GM15510 (cell line): Measurements from ENCODE around the gene SMIM23.

ENCODE experiments used
- POLR2A ChIP-seq: IDR thresholded peaks from 3 replicates; pipeline ENCODE4 v1.6.1; 2011; ENCODE audit warnings: borderline replicate concordance; ENCODE audit not compliant: insufficient read length; ENCODE audit errors: extremely low read depth

Gene SMIM23

DNA sequence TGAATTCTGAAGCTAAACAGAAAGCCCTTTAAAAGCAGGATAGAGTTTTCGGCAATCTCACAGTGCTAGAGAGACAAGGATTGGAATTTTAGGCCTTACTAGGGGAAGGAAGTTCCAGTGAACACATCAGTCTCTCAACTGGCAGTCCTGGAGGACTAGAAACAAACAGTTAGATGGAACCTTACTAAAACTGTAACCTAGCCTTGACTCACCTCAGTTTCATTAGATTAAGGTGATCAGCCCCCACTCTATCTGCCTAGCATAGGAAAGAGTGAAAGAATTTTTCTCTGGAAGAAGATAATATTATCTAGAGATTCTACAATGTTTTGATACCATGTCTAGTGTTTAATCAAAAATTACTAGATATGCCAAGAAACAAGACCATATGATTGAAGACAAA lies 25.8 kb upstream of the SMIM23 start:
- no peak for TF ChIP-seq POLR2A

DNA sequence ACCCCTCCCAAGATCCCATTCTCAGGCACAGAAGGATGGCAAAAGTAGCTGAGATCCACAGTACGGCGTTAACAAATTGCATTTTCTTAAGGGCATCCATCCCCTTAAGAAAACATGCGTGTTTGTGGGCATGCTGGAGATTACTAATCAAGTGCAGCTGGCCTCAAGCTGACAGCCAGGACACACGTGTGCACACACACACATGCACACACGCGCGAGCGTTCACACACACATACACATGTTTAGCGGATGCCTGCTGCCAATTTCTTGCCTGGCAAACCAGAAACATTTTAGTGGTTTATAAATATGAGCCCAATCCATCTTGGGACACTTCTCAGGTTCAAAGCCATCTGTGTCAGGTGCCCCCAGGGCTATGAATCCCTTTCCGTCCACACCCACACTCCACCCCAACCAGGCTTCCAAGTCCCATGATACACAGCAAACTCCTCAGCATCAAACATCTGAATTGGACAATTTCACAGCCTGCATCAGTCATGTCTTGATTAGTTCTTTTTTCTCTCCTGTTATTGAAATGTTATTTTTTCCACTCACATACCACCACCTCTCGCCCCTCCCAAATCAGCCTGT lies 23.5 kb upstream of the SMIM23 start:
- no peak for TF ChIP-seq POLR2A

DNA sequence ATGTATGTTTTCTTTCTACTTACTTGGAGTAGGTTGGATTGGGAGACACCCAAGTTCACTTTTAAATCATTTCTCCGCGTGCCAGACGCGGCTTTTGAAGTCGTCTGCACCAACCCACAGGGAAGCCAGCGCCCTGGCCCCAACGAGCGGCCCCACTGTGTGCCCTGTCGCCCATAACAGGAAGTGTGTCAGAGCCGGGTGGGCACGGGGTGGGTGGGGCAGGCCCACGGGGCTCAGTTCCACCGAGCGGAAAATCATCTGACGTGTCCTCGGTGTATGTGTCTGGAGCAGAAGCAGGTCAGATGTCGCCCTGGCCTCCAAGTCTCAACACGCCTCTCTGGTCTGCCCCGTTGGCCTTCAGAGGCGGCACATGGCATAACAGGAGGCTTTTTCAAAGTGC lies 22.7 kb upstream of the SMIM23 start:
- no peak for TF ChIP-seq POLR2A

DNA sequence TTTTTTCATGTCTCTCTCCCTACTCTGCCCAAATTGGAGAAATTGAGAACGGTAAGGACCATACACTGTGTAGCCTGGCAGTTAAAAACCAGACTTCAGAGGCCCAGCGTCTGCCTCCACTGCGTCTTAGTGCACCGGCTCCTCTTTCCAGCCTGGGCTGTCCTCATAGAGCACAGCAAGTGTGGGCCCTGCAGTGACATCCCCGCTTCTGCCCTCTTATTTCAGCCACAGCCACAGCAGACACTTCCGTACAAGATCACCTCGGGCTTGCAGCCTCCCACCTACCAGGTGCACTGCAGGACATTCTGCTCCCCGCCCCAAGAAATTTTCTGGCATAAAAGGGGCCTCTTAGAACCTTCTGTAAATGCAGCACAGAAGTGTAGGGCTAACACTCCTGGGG lies 21.4 kb upstream of the SMIM23 start:
- no peak for TF ChIP-seq POLR2A

GRCh38 chr5:171766875-171767274 lies 18.7 kb upstream of the SMIM23 start:
- no peak for TF ChIP-seq POLR2A

DNA sequence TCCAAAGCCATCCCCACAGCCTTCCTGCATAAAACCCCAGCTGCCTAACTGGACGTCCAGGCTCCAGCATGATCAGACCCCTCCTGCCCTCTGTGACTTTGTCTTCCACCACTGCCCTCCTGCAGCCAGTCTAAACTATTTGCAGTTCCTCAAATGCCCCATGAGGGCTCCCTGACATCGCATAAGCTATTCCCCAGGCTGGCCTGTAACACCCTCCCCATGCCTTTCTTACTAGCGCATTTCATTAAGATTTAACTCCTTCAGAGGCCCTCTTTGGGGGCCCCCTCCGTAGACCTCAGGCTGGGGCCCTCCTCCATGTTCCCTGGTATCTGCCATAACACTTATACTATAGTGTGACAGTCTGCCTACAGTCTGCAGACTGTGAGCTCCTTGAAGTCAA lies 15.5 kb upstream of the SMIM23 start:
- no peak for TF ChIP-seq POLR2A

- TF ChIP-seq POLR2A, result no peak
Observed at GRCh38 chr5:171771856-171772255, 13.8 kb upstream of the SMIM23 start.

DNA sequence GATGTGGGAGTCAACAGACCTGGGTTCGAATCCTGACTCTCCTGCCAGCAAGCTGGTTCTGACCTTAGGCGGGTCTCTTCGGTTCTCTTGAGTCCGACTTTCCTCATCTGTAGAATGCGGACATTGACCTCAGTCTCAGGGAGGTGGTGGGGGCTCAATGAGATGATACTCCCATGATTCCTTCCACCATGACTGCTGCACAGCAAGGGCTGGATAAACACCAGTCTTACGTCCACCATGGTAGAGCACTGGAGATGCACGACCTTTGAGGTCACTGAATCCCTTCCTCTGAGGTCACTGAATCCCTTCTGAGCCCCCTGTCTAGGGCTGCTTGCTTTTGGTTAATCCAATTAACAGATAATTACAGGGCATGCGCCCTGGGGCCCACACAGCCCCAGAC lies 12.5 kb upstream of the SMIM23 start:
- TF ChIP-seq POLR2A, result no peak

- no peak for TF ChIP-seq POLR2A
Observed at GRCh38 chr5:171774418-171774817, 11.2 kb upstream of the SMIM23 start.

DNA sequence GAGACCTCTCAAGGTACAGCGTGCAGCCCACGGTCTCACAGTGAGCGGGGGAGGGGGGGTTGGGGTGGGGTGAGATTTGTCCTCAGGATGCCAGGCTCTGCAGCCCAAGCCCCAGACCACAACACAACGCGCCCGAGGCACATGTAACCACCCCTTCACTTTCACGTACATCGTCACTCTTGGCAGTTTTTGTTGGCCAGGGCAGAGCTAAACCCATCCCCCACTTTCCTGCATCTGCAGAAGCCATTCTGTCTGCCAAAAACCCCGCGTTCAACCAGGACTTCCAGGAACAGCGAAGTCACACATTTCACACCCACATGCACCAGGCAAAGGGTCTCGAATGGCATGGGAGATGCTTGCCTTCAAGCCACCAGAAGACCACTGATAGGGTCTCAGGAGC lies 9.4 kb upstream of the SMIM23 start:
- no peak for TF ChIP-seq POLR2A

- no peak for TF ChIP-seq POLR2A
Observed at GRCh38 chr5:171776770-171777759, 8.6 kb upstream of the SMIM23 start.

GRCh38 chr5:171782332-171782966 lies 3.2 kb upstream of the SMIM23 start:
- TF ChIP-seq POLR2A, result no peak

DNA sequence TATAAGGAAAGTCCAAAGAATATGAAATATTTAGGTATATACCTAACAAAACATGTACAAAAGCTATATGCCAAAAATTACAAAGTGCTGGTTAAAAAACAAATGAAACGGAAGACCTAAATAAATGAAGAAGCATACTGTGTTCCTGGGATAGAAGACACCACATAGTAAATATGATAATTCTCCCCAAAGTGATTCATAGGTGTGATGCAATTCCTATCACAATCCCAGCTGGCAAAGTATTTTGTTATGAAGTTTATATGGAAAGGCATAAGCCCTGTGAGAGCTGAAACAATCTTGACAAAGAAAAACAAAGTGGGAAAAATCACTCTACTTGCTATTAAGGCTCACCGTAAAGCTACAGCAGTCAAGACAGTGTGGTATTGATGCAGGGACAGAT lies 2.6 kb upstream of the SMIM23 start:
- TF ChIP-seq POLR2A, result no peak

DNA sequence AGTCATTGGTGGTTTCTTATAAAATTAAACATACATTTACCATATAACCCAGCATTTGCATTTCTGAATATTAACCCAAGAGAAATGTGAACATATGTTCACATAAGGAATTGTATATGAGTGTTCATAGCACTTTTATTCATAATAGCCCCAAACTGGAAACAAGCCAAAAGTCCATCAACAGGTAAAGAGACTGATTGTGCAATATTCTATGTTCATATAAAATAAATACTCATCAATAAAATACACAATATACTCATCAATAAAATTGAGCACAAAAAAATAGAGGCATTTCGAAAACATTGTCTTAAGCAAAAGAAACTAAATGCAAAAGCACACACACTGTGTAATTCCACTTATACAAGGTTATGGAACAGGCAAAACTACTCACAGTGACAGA lies 3.7 kb downstream of the SMIM23 start:
- no peak for TF ChIP-seq POLR2A

- no peak for TF ChIP-seq POLR2A
Observed at GRCh38 chr5:171790408-171790807, 4.8 kb downstream of the SMIM23 start.
